ENCODE measurements around the gene PCSK6. TPM values are rescaled to one million over a fixed set of nuclear protein-coding genes. Genes with fewer than 3 reads are reported as not detected.

PCSK6 gene
- total RNA-seq, 4 donors from 2014 or later = 4.0 to 28.6 (median 17.5) TPM

DNA sequence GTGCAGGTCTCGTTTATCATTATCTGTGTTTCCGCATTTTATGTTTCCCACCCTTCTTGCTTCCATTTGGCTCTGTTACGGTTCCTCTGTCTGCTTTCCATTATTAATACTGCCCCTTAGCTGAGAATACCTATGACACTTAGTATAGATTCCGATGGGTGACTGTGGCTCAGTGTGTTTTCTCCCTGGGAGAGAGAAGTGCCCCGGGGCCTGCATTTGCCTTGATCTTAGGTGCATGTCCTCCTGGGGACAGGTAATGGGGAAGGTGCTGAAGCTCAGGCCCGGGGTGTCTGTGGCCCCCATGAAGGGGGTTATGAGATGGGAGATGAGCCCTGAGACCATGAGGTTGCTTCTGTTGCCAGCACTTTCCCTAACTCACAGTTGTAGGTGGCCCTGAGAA, 43.4 kb upstream of the PCSK6 start:
- intact Hi-C loops (cut with DNase I) = no loop called here
- Histone ChIP-seq H3K4me3 (replicated peaks in 1 of 3) (no peak overlapping the region), H3K9me3 (no peaks in the 10 kb centered on the region), H3K27me3 (no peaks in the 10 kb centered on the region), H3K36me3 (no peaks in the 10 kb centered on the region), H3K27ac (no peak overlapping the region), H3K4me1 (no peaks in the 10 kb centered on the region)
- DNase-seq = no peak
- WGBS, 2 donors = 87 to 91% methylated on average over 6 of the region's 6 CpGs
- no peak for TF ChIP-seq POLR2A (IDR thresholded peaks at IDR 0.05)
- TF ChIP-seq, protein P1, sequence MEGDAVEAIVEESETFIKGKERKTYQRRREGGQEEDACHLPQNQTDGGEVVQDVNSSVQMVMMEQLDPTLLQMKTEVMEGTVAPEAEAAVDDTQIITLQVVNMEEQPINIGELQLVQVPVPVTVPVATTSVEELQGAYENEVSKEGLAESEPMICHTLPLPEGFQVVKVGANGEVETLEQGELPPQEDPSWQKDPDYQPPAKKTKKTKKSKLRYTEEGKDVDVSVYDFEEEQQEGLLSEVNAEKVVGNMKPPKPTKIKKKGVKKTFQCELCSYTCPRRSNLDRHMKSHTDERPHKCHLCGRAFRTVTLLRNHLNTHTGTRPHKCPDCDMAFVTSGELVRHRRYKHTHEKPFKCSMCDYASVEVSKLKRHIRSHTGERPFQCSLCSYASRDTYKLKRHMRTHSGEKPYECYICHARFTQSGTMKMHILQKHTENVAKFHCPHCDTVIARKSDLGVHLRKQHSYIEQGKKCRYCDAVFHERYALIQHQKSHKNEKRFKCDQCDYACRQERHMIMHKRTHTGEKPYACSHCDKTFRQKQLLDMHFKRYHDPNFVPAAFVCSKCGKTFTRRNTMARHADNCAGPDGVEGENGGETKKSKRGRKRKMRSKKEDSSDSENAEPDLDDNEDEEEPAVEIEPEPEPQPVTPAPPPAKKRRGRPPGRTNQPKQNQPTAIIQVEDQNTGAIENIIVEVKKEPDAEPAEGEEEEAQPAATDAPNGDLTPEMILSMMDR (IDR thresholded peaks at IDR 0.05) = no peak

GRCh38 chr15:101531170-101531569, 41.7 kb upstream of the PCSK6 start:
- intact Hi-C loops (cut with DNase I) = no loop called here
- no peak for TF ChIP-seq POLR2A (IDR thresholded peaks at IDR 0.05)
- TF ChIP-seq, protein P1 (IDR thresholded peaks at IDR 0.05) = no peak
- no peaks in the 10 kb centered on the region for H3K27me3 ChIP-seq
- H3K4me3 ChIP-seq (replicated peaks in 1 of 3) = no peak overlapping the region
- no peaks in the 10 kb centered on the region for H3K36me3 ChIP-seq
- H3K27ac ChIP-seq = no peak overlapping the region
- H3K4me1 ChIP-seq = no peaks in the 10 kb centered on the region
- no peak for DNase-seq
- WGBS, 2 donors = 81 to 84% methylated on average over 13 of the region's 13 CpGs
- H3K9me3 ChIP-seq = no peaks in the 10 kb centered on the region

DNA sequence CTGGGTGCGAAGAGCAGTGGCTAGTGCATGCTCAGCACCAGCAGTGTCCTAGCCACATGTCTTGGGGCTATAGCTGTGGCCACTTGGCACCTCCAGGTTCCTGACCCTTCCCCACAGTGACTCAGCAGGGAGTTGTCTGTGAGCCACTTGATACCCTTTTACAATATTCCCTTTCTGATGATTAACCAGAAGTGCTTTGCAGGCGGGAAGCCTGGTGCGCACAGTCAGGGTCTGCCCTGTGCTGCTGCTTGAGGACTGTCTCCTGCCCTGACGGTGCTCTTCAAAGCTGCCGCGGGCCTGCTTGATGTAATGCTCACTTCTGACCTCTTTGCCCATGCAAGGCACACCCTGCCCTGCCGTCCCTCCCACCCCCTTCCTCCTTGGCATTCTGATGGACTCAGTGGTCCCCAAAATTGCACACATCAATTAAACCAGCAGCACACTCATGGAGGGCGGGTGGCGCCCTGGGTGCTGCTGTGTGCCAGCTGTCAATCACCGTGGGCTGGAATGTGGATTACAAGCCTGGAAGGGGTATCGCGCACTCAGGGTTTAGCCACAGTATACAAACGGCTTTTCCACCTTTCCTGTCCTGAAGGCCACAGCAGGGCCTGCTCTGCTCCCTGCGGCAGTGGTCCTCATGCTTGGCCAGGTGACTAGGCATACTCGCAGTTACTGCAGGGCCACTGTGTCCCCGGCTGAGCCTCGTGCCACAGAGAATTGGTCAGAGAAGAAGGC, 40.9 kb upstream of the PCSK6 start:
- no peak for DNase-seq
- H3K36me3 ChIP-seq = no peaks in the 10 kb centered on the region
- intact Hi-C loops (cut with DNase I) = no loop called here
- H3K27ac ChIP-seq = no peak overlapping the region
- H3K9me3 ChIP-seq = no peaks in the 10 kb centered on the region
- WGBS, 2 donors = 88 to 93% methylated on average over 16 to 17 of the region's 17 CpGs
- H3K4me1 ChIP-seq = no peaks in the 10 kb centered on the region
- H3K4me3 ChIP-seq (replicated peaks in 1 of 3) = no peak overlapping the region
- no peaks in the 10 kb centered on the region for H3K27me3 ChIP-seq
- TF ChIP-seq POLR2A (IDR thresholded peaks at IDR 0.05) = no peak
- TF ChIP-seq, protein P1 (IDR thresholded peaks at IDR 0.05) = no peak

GRCh38 chr15:101528917-101529299, 39.4 kb upstream of the PCSK6 start:
- Histone ChIP-seq H3K36me3 (no peaks in the 10 kb centered on the region), H3K27me3 (no peaks in the 10 kb centered on the region), H3K4me1 (no peaks in the 10 kb centered on the region), H3K9me3 (no peaks in the 10 kb centered on the region), H3K4me3 (replicated peaks in 1 of 3) (no peak overlapping the region), H3K27ac (no peak overlapping the region)
- TF ChIP-seq, protein P1 (IDR thresholded peaks at IDR 0.05) = no peak
- no peak for TF ChIP-seq POLR2A (IDR thresholded peaks at IDR 0.05)
- no peak for DNase-seq
- intact Hi-C loops (cut with DNase I) = no loop called here
- 60 to 66% methylated on average over 3 of the region's 4 CpGs for WGBS, 2 donors

DNA sequence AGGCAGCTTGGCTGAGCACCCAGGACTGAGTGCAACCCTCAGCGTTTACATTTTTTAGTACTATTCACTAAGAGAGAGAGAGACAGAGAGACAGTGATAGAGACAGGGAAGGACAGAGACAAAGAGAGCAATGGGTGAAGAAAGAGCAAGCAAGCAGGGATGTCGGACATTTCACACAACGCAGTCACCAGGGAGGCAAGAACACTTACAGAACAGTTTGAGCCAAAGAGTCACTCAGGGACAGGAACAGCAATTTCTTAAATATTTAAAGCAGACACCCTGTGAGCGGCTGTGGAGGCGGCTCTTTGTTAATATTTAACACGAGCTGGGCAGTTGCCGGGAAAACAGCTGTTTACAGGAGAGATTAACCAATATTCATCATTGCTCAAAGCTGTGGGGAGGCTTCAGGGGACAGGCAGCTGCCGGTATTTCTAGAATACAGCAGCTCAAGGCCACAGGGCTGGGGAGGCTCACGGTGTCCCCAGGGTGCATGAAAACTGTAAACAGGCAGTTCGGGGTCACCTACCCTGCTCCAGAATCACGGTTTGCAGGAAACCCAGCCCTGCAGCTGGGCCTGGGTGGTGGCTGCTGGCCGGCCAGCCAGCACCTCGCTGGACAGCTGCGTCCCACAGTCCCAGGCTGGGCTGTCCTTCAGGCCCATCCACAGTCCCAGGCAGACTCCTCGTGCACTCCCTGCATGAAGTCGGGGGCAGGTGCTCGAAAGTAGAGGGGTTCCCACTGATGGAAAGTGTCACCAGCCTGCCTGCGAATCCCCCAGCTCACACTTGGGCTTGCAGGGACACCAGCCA, 38.8 kb upstream of the PCSK6 start:
- peak in 1 of 2 donors; percentile 24 for DNase-seq
- H3K4me3 ChIP-seq (replicated peaks in 1 of 3) = no peak overlapping the region
- no peak overlapping the region for H3K27ac ChIP-seq
- no peaks in the 10 kb centered on the region for H3K27me3 ChIP-seq
- no peaks in the 10 kb centered on the region for H3K9me3 ChIP-seq
- no peaks in the 10 kb centered on the region for H3K4me1 ChIP-seq
- WGBS, 2 donors = 60 to 73% methylated on average over 8 to 16 of the region's 18 CpGs
- H3K36me3 ChIP-seq = no peaks in the 10 kb centered on the region
- intact Hi-C loops (cut with DNase I) = no loop called here
- no peak for TF ChIP-seq POLR2A (IDR thresholded peaks at IDR 0.05)
- TF ChIP-seq, protein P1 (IDR thresholded peaks at IDR 0.05) = no peak
